Embryonic facial prominence (tissue), 1 donor: ENCODE measurements around the gene RNF168.
"Not testable (repeated sequence)": the region's sequence is repeated elsewhere in the genome, so short reads cannot be mapped to it uniquely, and the experiment has no call there.

Experiments used
- DNase-seq: peaks from one replicate; pipeline ENCODE4 v3.0.0-alpha.2; 2016; ENCODE audit errors: extremely low spot score

Gene RNF168

GRCh38 chr3:196503196-196504076 lies at the start of gene RNF168:
Gene RNF168, minus strand, starts transcription at chr3:196503768. Its CDS starts 595 bp downstream, at chr3:196503173.
- DNase-seq, result peak; percentile 84

- no peak for DNase-seq
Observed at GRCh38 chr3:196552253-196552652, 48.7 kb upstream of the RNF168 start.

- not testable (repeated sequence) for DNase-seq
Observed at GRCh38 chr3:196550172-196550571, 46.6 kb upstream of the RNF168 start.

GRCh38 chr3:196549312-196549711 lies 45.7 kb upstream of the RNF168 start:
- DNase-seq, result not testable (repeated sequence)

GRCh38 chr3:196547067-196547466 lies 43.5 kb upstream of the RNF168 start:
- no peak for DNase-seq

- no peak for DNase-seq
Observed at GRCh38 chr3:196546537-196546936, 43.0 kb upstream of the RNF168 start.

- no peak for DNase-seq
Observed at GRCh38 chr3:196544491-196544992, 41.0 kb upstream of the RNF168 start.

GRCh38 chr3:196541684-196542445 lies 38.3 kb upstream of the RNF168 start:
- no peak for DNase-seq

GRCh38 chr3:196537319-196537984 lies 33.9 kb upstream of the RNF168 start:
- no peak for DNase-seq

GRCh38 chr3:196533260-196533681 lies 29.7 kb upstream of the RNF168 start:
- DNase-seq, result no peak

GRCh38 chr3:196531418-196531817 lies 27.9 kb upstream of the RNF168 start:
- DNase-seq, result no peak

GRCh38 chr3:196528639-196529233 lies 25.2 kb upstream of the RNF168 start:
- DNase-seq, result no peak

GRCh38 chr3:196525141-196525540 lies 21.6 kb upstream of the RNF168 start:
- DNase-seq, result no peak

- DNase-seq, result no peak
Observed at GRCh38 chr3:196524527-196524926, 21.0 kb upstream of the RNF168 start.

GRCh38 chr3:196523841-196524240 lies 20.3 kb upstream of the RNF168 start:
- DNase-seq, result no peak

- not testable (repeated sequence) for DNase-seq
Observed at GRCh38 chr3:196521291-196521690, 17.7 kb upstream of the RNF168 start.

GRCh38 chr3:196519718-196520082 lies 16.1 kb upstream of the RNF168 start:
- DNase-seq, result no peak

GRCh38 chr3:196518966-196519717 lies 15.6 kb upstream of the RNF168 start:
- DNase-seq, result no peak

GRCh38 chr3:196517919-196518318 lies 14.4 kb upstream of the RNF168 start:
- no peak for DNase-seq

- no peak for DNase-seq
Observed at GRCh38 chr3:196517162-196517800, 13.7 kb upstream of the RNF168 start.
